Thyroid gland (tissue), 4 donors: Measurements from ENCODE around the gene SLITRK4. TPM values are rescaled to one million over a fixed set of nuclear protein-coding genes. Genes with fewer than 3 reads are reported as not detected.
A peak's percentile ranks its signal among the peaks of the same experiment; 100 is the strongest.

Experiments
- DNase-seq, 2 donors: peaks; one replicate each; pipeline ENCODE4 v3.0.0-alpha.2; 2019
- H3K27ac ChIP-seq, 3 donors: fragments of 200-600 bp; sonication (generic); 1 replicate in 2 of 3; 2 replicates in 1 of 3; pipeline ENCODE4 v1.5.1; 2016 to 2019; ENCODE audit warnings: mild to moderate bottlenecking in 1 of 3, moderate library complexity in 1 of 3
- H3K27me3 ChIP-seq: fragments of 200-600 bp; sonication (generic); one replicate; pipeline ENCODE4 v1.5.1; 2019
- H3K36me3 ChIP-seq, 2 donors: fragments of 200-600 bp; sonication (generic); one replicate each; pipeline ENCODE4 v1.5.1; 2016 to 2019
- H3K4me1 ChIP-seq, 2 donors: fragments of 200-600 bp; sonication (generic); one replicate each; pipeline ENCODE4 v1.5.1; 2017 to 2019
- H3K4me3 ChIP-seq, 3 donors: fragments of 200-600 bp; sonication (generic); replicated peaks in 1 of 3; 1 replicate in 2 of 3; 2 replicates in 1 of 3; pipeline ENCODE4 v1.5.1; 2016; ENCODE audit warnings: mild to moderate bottlenecking in 1 of 3
- H3K9me3 ChIP-seq: fragments of 200-600 bp; sonication (generic); one replicate; pipeline ENCODE4 v1.5.1; 2017
- POLR2A ChIP-seq, 2 donors: fragments of 450-650 bp; IDR thresholded peaks; one replicate each; pipeline ENCODE4 v1.6.1; 2017; ENCODE audit warnings: antibody characterized with exemption in 2 of 2, mild to moderate bottlenecking in 2 of 2, moderate library complexity in 1 of 2
- WGBS, 2 donors: methylation state at CpG; one replicate each; pipeline ENCODE4 v1.1.5; 2017; 5-methylcytosine and 5-hydroxymethylcytosine counted together
- intact Hi-C: fragments of 100-400 bp; cut with DNase I; formaldehyde crosslinking; loops from one replicate; pipeline ENCODE4 v1.15.1; 2023
- total RNA-seq, 4 donors: library from RNA; depleted of rRNA; stranded (reverse); fragments of >200 nt; gene quantifications; one replicate each; pipeline ENCODE4 v1.2.3, GENCODE V29; 2016
- TF ChIP-seq, protein P1 (sequence below), 6 experiments: fragments of 200-600 bp in 3 of 6; fragments of 450-650 bp in 3 of 6; sonication (generic) in 3 of 6; IDR thresholded peaks; one replicate each; pipeline ENCODE4 v1.5.1; 2016 to 2019; ENCODE audit warnings: antibody characterized with exemption in 6 of 6, mild to moderate bottlenecking in 2 of 6, inconsistent platforms in 1 of 6, moderate library complexity in 1 of 6

Gene SLITRK4
- total RNA-seq, 4 donors from 2014 or later, result 1.0 to 3.2 (median 2.4) TPM

- no peak for TF ChIP-seq POLR2A (IDR thresholded peaks at IDR 0.05)
- TF ChIP-seq, protein P1, sequence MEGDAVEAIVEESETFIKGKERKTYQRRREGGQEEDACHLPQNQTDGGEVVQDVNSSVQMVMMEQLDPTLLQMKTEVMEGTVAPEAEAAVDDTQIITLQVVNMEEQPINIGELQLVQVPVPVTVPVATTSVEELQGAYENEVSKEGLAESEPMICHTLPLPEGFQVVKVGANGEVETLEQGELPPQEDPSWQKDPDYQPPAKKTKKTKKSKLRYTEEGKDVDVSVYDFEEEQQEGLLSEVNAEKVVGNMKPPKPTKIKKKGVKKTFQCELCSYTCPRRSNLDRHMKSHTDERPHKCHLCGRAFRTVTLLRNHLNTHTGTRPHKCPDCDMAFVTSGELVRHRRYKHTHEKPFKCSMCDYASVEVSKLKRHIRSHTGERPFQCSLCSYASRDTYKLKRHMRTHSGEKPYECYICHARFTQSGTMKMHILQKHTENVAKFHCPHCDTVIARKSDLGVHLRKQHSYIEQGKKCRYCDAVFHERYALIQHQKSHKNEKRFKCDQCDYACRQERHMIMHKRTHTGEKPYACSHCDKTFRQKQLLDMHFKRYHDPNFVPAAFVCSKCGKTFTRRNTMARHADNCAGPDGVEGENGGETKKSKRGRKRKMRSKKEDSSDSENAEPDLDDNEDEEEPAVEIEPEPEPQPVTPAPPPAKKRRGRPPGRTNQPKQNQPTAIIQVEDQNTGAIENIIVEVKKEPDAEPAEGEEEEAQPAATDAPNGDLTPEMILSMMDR (IDR thresholded peaks at IDR 0.05), result no peak
- Histone ChIP-seq H3K9me3 (no peaks in the 10 kb centered on the region), H3K4me3 (no peak overlapping the region), H3K36me3 (no peaks in the 10 kb centered on the region), H3K27ac (no peak overlapping the region), H3K4me1 (no peaks in the 10 kb centered on the region), H3K27me3 (no peaks in the 10 kb centered on the region)
- no peak for DNase-seq
- intact Hi-C loops, result no loop called here
- 72 to 79% methylated on average over 5 of the region's 5 CpGs for WGBS, 2 donors
Observed at GRCh38 chrX:143663755-143664154, 27.9 kb upstream of the SLITRK4 start.

- intact Hi-C loops, result no loop called here
- Histone ChIP-seq H3K9me3 (no peaks in the 10 kb centered on the region), H3K4me1 (no peaks in the 10 kb centered on the region), H3K27ac (no peak overlapping the region), H3K27me3 (no peaks in the 10 kb centered on the region), H3K36me3 (no peaks in the 10 kb centered on the region), H3K4me3 (no peak overlapping the region)
- TF ChIP-seq POLR2A (IDR thresholded peaks at IDR 0.05), result no peak
- TF ChIP-seq, protein P1 (IDR thresholded peaks at IDR 0.05), result no peak
- no peak for DNase-seq
Observed at GRCh38 chrX:143661286-143661685, 25.4 kb upstream of the SLITRK4 start.

DNA sequence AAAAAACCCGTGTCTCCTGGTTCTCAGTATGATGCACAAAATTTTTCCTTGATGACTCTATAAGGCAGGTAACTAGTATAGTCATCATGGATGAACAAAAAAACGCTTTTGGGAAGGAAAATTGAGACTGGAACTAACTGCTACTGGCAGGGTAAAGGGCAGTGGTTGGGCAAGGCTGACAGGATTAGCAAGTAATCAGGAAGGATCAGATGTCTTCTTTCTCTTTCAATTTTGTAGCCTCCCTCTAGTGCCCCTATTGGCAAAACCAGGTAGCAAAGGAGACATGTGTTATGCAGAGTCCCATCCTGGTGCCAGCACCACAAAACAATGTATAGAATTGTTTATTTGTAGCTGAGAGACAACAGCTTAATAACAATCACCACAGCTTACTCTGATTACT lies 12.8 kb upstream of the SLITRK4 start:
- no peaks in the 10 kb centered on the region for H3K27me3 ChIP-seq
- no peak overlapping the region for H3K27ac ChIP-seq
- DNase-seq, result peak; percentile 1 to 2
- WGBS, 2 donors, result 39 to 41% methylated on average over 2 of the region's 2 CpGs
- H3K36me3 ChIP-seq, result no peaks in the 10 kb centered on the region
- intact Hi-C loops, result no loop called here
- no peak for TF ChIP-seq POLR2A (IDR thresholded peaks at IDR 0.05)
- TF ChIP-seq, protein P1 (IDR thresholded peaks at IDR 0.05), result peak in 1 of 6 experiments; percentile 16
- H3K4me1 ChIP-seq, result no peaks in the 10 kb centered on the region
- H3K4me3 ChIP-seq, result no peak overlapping the region
- H3K9me3 ChIP-seq, result no peaks in the 10 kb centered on the region

DNA sequence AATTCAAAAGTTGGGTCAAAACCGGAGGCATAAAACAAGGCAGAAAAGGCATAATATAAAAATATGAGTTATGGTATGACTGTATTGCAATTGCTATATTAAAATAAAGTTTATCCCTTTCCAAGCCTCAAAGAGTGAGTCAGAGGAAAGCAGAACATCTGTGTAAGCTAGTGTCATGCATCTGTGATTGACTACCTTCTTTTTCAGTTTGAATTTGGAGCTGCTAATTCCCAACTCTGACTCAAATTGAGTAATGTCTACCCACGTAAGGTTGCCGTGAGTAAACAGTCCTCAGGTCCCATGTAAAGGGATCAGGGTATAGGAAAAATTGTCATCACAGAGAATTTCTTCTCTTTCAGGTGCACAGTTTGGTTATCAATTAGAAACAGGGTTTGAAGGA lies 6.5 kb upstream of the SLITRK4 start:
- Histone ChIP-seq H3K27me3 (no peaks in the 10 kb centered on the region), H3K36me3 (no peaks in the 10 kb centered on the region), H3K4me3 (no peak overlapping the region), H3K4me1 (no peaks in the 10 kb centered on the region), H3K27ac (no peak overlapping the region), H3K9me3 (no peaks in the 10 kb centered on the region)
- no peak for TF ChIP-seq POLR2A (IDR thresholded peaks at IDR 0.05)
- TF ChIP-seq, protein P1 (IDR thresholded peaks at IDR 0.05), result no peak
- WGBS, 2 donors, result 86% methylated on average over 3 of the region's 3 CpGs
- no peak for DNase-seq
- intact Hi-C loops, result no loop called here

- TF ChIP-seq, protein P1 (IDR thresholded peaks at IDR 0.05), result no peak
- TF ChIP-seq POLR2A (IDR thresholded peaks at IDR 0.05), result no peak
- H3K4me3 ChIP-seq, result no peak overlapping the region
- no peaks in the 10 kb centered on the region for H3K4me1 ChIP-seq
- peaks cover 4% of the 10 kb centered on the region for H3K27me3 ChIP-seq
- 52 to 56% methylated on average over 2 of the region's 2 CpGs for WGBS, 2 donors
- H3K27ac ChIP-seq, result no peak overlapping the region
- no peak for DNase-seq
- intact Hi-C loops, result no loop called here
- no peaks in the 10 kb centered on the region for H3K9me3 ChIP-seq
- H3K36me3 ChIP-seq, result no peaks in the 10 kb centered on the region
Observed at GRCh38 chrX:143636831-143637230, 930 bp upstream of the SLITRK4 start.
